Measurements from ENCODE around the gene CTSE. TPM values are rescaled to one million over a fixed set of nuclear protein-coding genes. Genes with fewer than 3 reads are reported as not detected.

CTSE gene
- total and polyA plus RNA-seq, 9 of the 15 experiments (the other 6 are each of a cell fraction or from before 2014, with no cell fraction given), result 0.04 to 0.18 (median 0.09) TPM; not detected in 4

- ATAC-seq (no peak), FAIRE-seq (no peak), DNase-seq (ENCODE audit: extremely low read depth in 1 of 4, low spot score in 3 of 4) (no peak)
- Histone ChIP-seq H3K27ac (ENCODE audit: extremely low read depth, low read depth, low read length) (no peak overlapping the region), H2AFZ (ENCODE audit: low read depth, low read length) (no peak overlapping the region), H4K20me1 (replicated peaks; ENCODE audit: control insufficient read depth, insufficient read depth, low read length) (no peaks in the 10 kb centered on the region), H3K79me2 (ENCODE audit: control insufficient read depth, insufficient read depth, low read length) (no peaks in the 10 kb centered on the region), H3K4me1 (replicated peaks in 1 of 2; ENCODE audit: control insufficient read depth in 2 of 2, insufficient read depth in 2 of 2, low read length in 2 of 2) (no peaks in the 10 kb centered on the region), H3K9me3 (replicated peaks; ENCODE audit: control insufficient read depth, insufficient read depth, low read depth, low read length) (no peaks in the 10 kb centered on the region), H3K9me1 (ENCODE audit: control insufficient read depth, insufficient read depth, low read length) (no peaks in the 10 kb centered on the region), H3K4me3 (no peak overlapping the region), H3K27me3 (ENCODE audit: control insufficient read depth in 2 of 2, insufficient read depth in 2 of 2, low read length in 2 of 2) (peaks cover 22 to 45% of the 10 kb centered on the region in 2 experiments), H3K4me2 (ENCODE audit: insufficient read depth, low read length) (no peak overlapping the region), H3K36me3 (ENCODE audit: control insufficient read depth, insufficient read depth, low read length) (no peaks in the 10 kb centered on the region), H3K9ac (ENCODE audit: insufficient read depth in 1 of 2, low read depth in 2 of 2, low read length in 2 of 2) (no peak overlapping the region)
- POLR2A ChIA-PET, result interaction anchor here (0.6 kb wide), 1 partner anchor 1823 kb away, joined by 3 read pairs; no protein-coding TSS in a partner anchor
- intact Hi-C loops (cut with micrococcal nuclease) (no loop called here), in situ Hi-C loops (cut with MboI) (no loop called here)
- 0% methylated on average over 5 of the region's 5 CpGs for WGBS (ENCODE audit: insufficient coverage, low coverage, missing lambda C conversion rate)
- no TSS peak for BruUV-seq (replicated peaks)
- CTCF ChIA-PET (ENCODE audit: low intra/inter-chr PET ratio), result interaction anchor here (2.5 kb wide), 1 partner anchor 74 kb away, joined by 30 read pairs; no protein-coding TSS in a partner anchor
- no peak for TF ChIP-seq FOXK2 (conservative IDR thresholded peaks at IDR 0.05 in 1 of 2, IDR thresholded peaks at IDR 0.05 in 1 of 2; ENCODE audit: low read depth in 2 of 2)
- no peak for TF ChIP-seq DACH1 (IDR thresholded peaks at IDR 0.05; ENCODE audit: partially characterized antibody)
- TF ChIP-seq, protein P1, sequence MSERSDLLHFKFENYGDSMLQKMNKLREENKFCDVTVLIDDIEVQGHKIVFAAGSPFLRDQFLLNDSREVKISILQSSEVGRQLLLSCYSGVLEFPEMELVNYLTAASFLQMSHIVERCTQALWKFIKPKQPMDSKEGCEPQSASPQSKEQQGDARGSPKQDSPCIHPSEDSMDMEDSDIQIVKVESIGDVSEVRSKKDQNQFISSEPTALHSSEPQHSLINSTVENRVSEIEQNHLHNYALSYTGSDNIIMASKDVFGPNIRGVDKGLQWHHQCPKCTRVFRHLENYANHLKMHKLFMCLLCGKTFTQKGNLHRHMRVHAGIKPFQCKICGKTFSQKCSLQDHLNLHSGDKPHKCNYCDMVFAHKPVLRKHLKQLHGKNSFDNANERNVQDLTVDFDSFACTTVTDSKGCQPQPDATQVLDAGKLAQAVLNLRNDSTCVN (CRISPR knock-in tag; IDR thresholded peaks at IDR 0.05), result no peak
- no peak for TF ChIP-seq ZNF75A (CRISPR knock-in tag; IDR thresholded peaks at IDR 0.05)
- TF ChIP-seq ZNF239 (CRISPR knock-in tag; IDR thresholded peaks at IDR 0.05), result no peak
- TF ChIP-seq POLR2AphosphoS2 (IDR thresholded peaks at IDR 0.05; ENCODE audit: low read length), result no peak
- no peak for TF ChIP-seq SP1 (CRISPR knock-in tag; IDR thresholded peaks at IDR 0.05)
- TF ChIP-seq LARP7 (IDR thresholded peaks at IDR 0.05), result no peak
- TF ChIP-seq MEF2D (tag; conservative IDR thresholded peaks at IDR 0.05; ENCODE audit: low read depth), result no peak
- TF ChIP-seq HDAC2 (IDR thresholded peaks at IDR 0.05), result no peak
- no peak for TF ChIP-seq BRCA1 (IDR thresholded peaks at IDR 0.05)
- no peak for TF ChIP-seq BRCA1 (CRISPR knock-in tag; IDR thresholded peaks at IDR 0.05)
- no peak for TF ChIP-seq CBX8 (IDR thresholded peaks at IDR 0.05; ENCODE audit: borderline replicate concordance, extremely low read depth, low read depth, low read length, poor library complexity, severe bottlenecking)
- no peak for TF ChIP-seq ZNF561 (CRISPR knock-in tag; conservative IDR thresholded peaks at IDR 0.05)
- no peak for TF ChIP-seq KLF1 (tag; IDR thresholded peaks at IDR 0.05)
- no peak for TF ChIP-seq SREBF1 (IDR thresholded peaks at IDR 0.05; ENCODE audit: borderline replicate concordance, low read depth, low read length)
- no peak for TF ChIP-seq NCOA2 (IDR thresholded peaks at IDR 0.05; ENCODE audit: partially characterized antibody in 2 of 2)
- no peak for TF ChIP-seq HMBOX1 (IDR thresholded peaks at IDR 0.05)
- no peak for TF ChIP-seq NCOA6 (IDR thresholded peaks at IDR 0.05)
Observed at GRCh38 chr1:206032380-206033140, 8.9 kb upstream of the CTSE start.
